HepG2 (cell line): ENCODE results near the gene OPRL1. TPM values are rescaled to one million over a fixed set of nuclear protein-coding genes. Genes with fewer than 3 reads are reported as not detected.
A peak's percentile ranks its signal among the peaks of the same experiment; 100 is the strongest.

Experiments used
- CREM ChIP-seq, 2 experiments: sonication (generic) in 1 of 2; formaldehyde crosslinking in 1 of 2; IDR thresholded peaks; 2 replicates each; pipeline versions ENCODE4 v1.4.0 to v1.6.1; 2016 to 2020; ENCODE audit warnings: antibody characterized with exemption in 1 of 2, mild to moderate bottlenecking in 1 of 2, missing genetic modification reagents in 1 of 2
- FOSL2 ChIP-seq: sonication (generic); formaldehyde crosslinking; IDR thresholded peaks from 2 replicates; pipeline ENCODE4 v1.4.0; 2020; ENCODE audit warnings: missing genetic modification reagents
- FOXM1 ChIP-seq: sonication (generic); formaldehyde crosslinking; IDR thresholded peaks from 2 replicates; pipeline ENCODE4 v1.5.0; 2020; ENCODE audit warnings: missing genetic modification reagents
- FOXP1 ChIP-seq, 2 experiments: fragments of 450-650 bp in 1 of 2; IDR thresholded peaks; 2 replicates each; pipeline ENCODE4 v1.6.1; 2017 to 2018; ENCODE audit warnings: antibody characterized with exemption in 1 of 2
- HNF1A ChIP-seq, 2 experiments: sonication (generic) in 1 of 2; formaldehyde crosslinking in 1 of 2; IDR thresholded peaks; 2 replicates each; pipeline versions ENCODE4 v1.4.0 to v1.6.1; 2016 to 2020; ENCODE audit warnings: borderline replicate concordance in 1 of 2, low read depth in 1 of 2, mild to moderate bottlenecking in 1 of 2, missing genetic modification reagents in 1 of 2
- MED13 ChIP-seq: sonication (generic); formaldehyde crosslinking; IDR thresholded peaks from 2 replicates; pipeline ENCODE4 v1.5.0; 2020; ENCODE audit warnings: missing genetic modification reagents
- MIER2 ChIP-seq: IDR thresholded peaks from 2 replicates; pipeline ENCODE4 v1.6.1; 2016; ENCODE audit warnings: missing biosample characterization, missing genetic modification reagents
- RBAK ChIP-seq: sonication (generic); formaldehyde crosslinking; IDR thresholded peaks from 2 replicates; pipeline ENCODE4 v1.5.1; 2020; ENCODE audit warnings: mild to moderate bottlenecking, missing genetic modification reagents
- SMAD1 ChIP-seq: sonication (generic); formaldehyde crosslinking; IDR thresholded peaks from 2 replicates; pipeline ENCODE4 v1.4.0; 2020; ENCODE audit warnings: missing genetic modification reagents, low read depth, mild to moderate bottlenecking, borderline replicate concordance
- TBP ChIP-seq: sonication (generic); formaldehyde crosslinking; IDR thresholded peaks from 2 replicates; pipeline ENCODE4 v1.5.0; 2020; ENCODE audit warnings: missing genetic modification reagents
- TBX3 ChIP-seq: fragments of 450-650 bp; IDR thresholded peaks from 2 replicates; pipeline ENCODE4 v1.6.1; 2017; ENCODE audit warnings: antibody characterized with exemption, mild to moderate bottlenecking, inconsistent platforms, borderline replicate concordance
- ZBTB7A ChIP-seq: sonication (generic); formaldehyde crosslinking; IDR thresholded peaks from 2 replicates; pipeline ENCODE4 v1.8.0; 2022; ENCODE audit warnings: mild to moderate bottlenecking, missing genetic modification reagents
- ZBTB7B ChIP-seq: sonication (generic); formaldehyde crosslinking; IDR thresholded peaks from 2 replicates; pipeline ENCODE4 v1.4.0; 2020; ENCODE audit warnings: missing genetic modification reagents
- ZKSCAN8 ChIP-seq: IDR thresholded peaks from 2 replicates; pipeline ENCODE4 v1.6.1; 2016; ENCODE audit warnings: borderline replicate concordance, missing genetic modification reagents, missing compliant biosample characterization
- ZNF446 ChIP-seq: sonication (generic); formaldehyde crosslinking; IDR thresholded peaks from 2 replicates; pipeline ENCODE4 v1.5.0; 2020; ENCODE audit warnings: mild to moderate bottlenecking, missing genetic modification reagents
- ZNF570 ChIP-seq: sonication (generic); formaldehyde crosslinking; IDR thresholded peaks from 2 replicates; pipeline ENCODE4 v1.4.0; 2020; ENCODE audit warnings: mild to moderate bottlenecking, missing genetic modification reagents, borderline replicate concordance
- ZNF709 ChIP-seq: sonication (generic); formaldehyde crosslinking; IDR thresholded peaks from 2 replicates; pipeline ENCODE4 v1.5.0; 2020; ENCODE audit warnings: mild to moderate bottlenecking, missing genetic modification reagents
- ZNF740 ChIP-seq: sonication (generic); formaldehyde crosslinking; IDR thresholded peaks from 2 replicates; pipeline ENCODE4 v1.4.0; 2020; ENCODE audit warnings: missing genetic modification reagents
- ZNF761 ChIP-seq: sonication (generic); formaldehyde crosslinking; conservative IDR thresholded peaks from 2 replicates; pipeline ENCODE4 v1.4.0; 2020; ENCODE audit warnings: mild to moderate bottlenecking, missing genetic modification reagents
- polyA plus RNA-seq, 8 experiments: library from polyadenylated mRNA; depleted of rRNA in 3 of 8; stranded (reverse) in 7 of 8; unstranded in 1 of 8; fragments of >200 nt; fragmentation: Illumina TruSeq in 4 of 8; extraction: Trizol in 4 of 8; gene quantifications; 2 replicates each; pipeline versions ENCODE4 v1.2.1 to v1.2.3, GENCODE V29; 2011 to 2016; ENCODE audit warnings: low read depth in 4 of 8, missing spikeins in 1 of 8, mixed read lengths in 1 of 8; ENCODE audit not compliant: insufficient read depth in 1 of 8
- total RNA-seq, 5 experiments: library from RNA; depleted of rRNA; stranded (reverse); fragments of >200 nt; fragmentation: Illumina TruSeq; extraction: Trizol; gene quantifications; 2 replicates each; pipeline ENCODE4 v1.2.3, GENCODE V29; 2016; ENCODE audit warnings: low read depth in 1 of 5
- TF ChIP-seq, protein P1 (sequence below): IDR thresholded peaks from 2 replicates; pipeline ENCODE4 v1.6.1; 2016
- TF ChIP-seq, protein P2 (sequence below): sonication (generic); formaldehyde crosslinking; IDR thresholded peaks from 2 replicates; pipeline ENCODE4 v1.8.0; 2022; ENCODE audit warnings: missing genetic modification reagents, mild to moderate bottlenecking, borderline replicate concordance

Gene OPRL1
- total and polyA plus RNA-seq, 2 of the 13 experiments (the other 11 are each of a cell fraction or from before 2014, with no cell fraction given), result 0.35 to 0.71 TPM

GRCh38 chr20:64057628-64058498 is 22.0 kb upstream of the OPRL1 start (continued):
- TF ChIP-seq RBAK (CRISPR knock-in tag) (peak; percentile 72; the same call in 1 of the 2 replicates), ZNF570 (CRISPR knock-in tag) (no peak), HNF1A (IDR thresholded peaks at IDR 0.05; ENCODE audit: low read depth) (no peak), HNF1A (CRISPR knock-in tag; IDR thresholded peaks at IDR 0.05; ENCODE audit: borderline replicate concordance) (peak; percentile 71), ZKSCAN8 (CRISPR knock-in tag) (peak; percentile 34; the same call in 1 of the 2 replicates), ZNF446 (CRISPR knock-in tag) (peak; percentile 69; the same call in 1 of the 2 replicates), ZNF709 (CRISPR knock-in tag) (peak; percentile 67; the same call in 1 of the 2 replicates), MED13 (CRISPR knock-in tag) (0 out of 2 replicates have a peak, but pooled peaks have one; percentile 46), FOSL2 (peak; percentile 75), TBP (0 out of 2 replicates have a peak, but pooled peaks have one; percentile 47), TBX3 (peak; percentile 38; the same call in 1 of the 2 replicates), ZBTB7B (CRISPR knock-in tag) (peak; percentile 97), ZNF761 (CRISPR knock-in tag) (0 out of 2 replicates have a peak, but pooled peaks have one; percentile 55), ZBTB7A (CRISPR knock-in tag) (peak; percentile 97), FOXP1 (IDR thresholded peaks at IDR 0.05) (no peak), FOXP1 (CRISPR knock-in tag; IDR thresholded peaks at IDR 0.05) (0 out of 2 replicates have a peak, but pooled peaks have one; percentile 8), CREM (IDR thresholded peaks at IDR 0.05) (peak; percentile 50; the same call in 1 of the 2 replicates), CREM (CRISPR knock-in tag; IDR thresholded peaks at IDR 0.05) (no peak; the same call in 1 of the 2 replicates), MIER2 (CRISPR knock-in tag) (0 out of 2 replicates have a peak, but pooled peaks have one; percentile 55), FOXM1 (no peak), SMAD1 (CRISPR knock-in tag) (peak; percentile 95), ZNF740 (CRISPR knock-in tag) (peak; percentile 85)
- TF ChIP-seq, protein P1, sequence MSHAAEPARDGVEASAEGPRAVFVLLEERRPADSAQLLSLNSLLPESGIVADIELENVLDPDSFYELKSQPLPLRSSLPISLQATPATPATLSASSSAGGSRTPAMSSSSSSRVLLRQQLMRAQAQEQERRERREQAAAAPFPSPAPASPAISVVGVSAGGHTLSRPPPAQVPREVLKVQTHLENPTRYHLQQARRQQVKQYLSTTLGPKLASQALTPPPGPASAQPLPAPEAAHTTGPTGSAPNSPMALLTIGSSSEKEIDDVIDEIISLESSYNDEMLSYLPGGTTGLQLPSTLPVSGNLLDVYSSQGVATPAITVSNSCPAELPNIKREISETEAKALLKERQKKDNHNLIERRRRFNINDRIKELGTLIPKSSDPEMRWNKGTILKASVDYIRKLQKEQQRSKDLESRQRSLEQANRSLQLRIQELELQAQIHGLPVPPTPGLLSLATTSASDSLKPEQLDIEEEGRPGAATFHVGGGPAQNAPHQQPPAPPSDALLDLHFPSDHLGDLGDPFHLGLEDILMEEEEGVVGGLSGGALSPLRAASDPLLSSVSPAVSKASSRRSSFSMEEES, result peak; percentile 68
- TF ChIP-seq, protein P2, sequence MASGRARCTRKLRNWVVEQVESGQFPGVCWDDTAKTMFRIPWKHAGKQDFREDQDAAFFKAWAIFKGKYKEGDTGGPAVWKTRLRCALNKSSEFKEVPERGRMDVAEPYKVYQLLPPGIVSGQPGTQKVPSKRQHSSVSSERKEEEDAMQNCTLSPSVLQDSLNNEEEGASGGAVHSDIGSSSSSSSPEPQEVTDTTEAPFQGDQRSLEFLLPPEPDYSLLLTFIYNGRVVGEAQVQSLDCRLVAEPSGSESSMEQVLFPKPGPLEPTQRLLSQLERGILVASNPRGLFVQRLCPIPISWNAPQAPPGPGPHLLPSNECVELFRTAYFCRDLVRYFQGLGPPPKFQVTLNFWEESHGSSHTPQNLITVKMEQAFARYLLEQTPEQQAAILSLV, result peak; percentile 10; the same call in 1 of the 2 replicates
